ENCODE results near the gene MDM2. TPM values are rescaled to one million over a fixed set of nuclear protein-coding genes. Genes with fewer than 3 reads are reported as not detected.
A peak's percentile ranks its signal among the peaks of the same experiment; 100 is the strongest.

Gene MDM2
- total RNA-seq, 1 experiment from 2014 or later: 159 TPM

- Histone ChIP-seq H3K27ac (ENCODE audit: insufficient read length, low read depth, low read length) (no peak overlapping the region), H2AFZ (ENCODE audit: low read length) (no peak overlapping the region), H2BK20ac (ENCODE audit: low read depth, low read length, poor library complexity, severe bottlenecking) (no peak overlapping the region), H2BK5ac (ENCODE audit: insufficient read length, low read length) (no peak overlapping the region), H3K18ac (ENCODE audit: insufficient read length, low read depth, low read length) (no peak overlapping the region), H3K9me3 (ENCODE audit: control insufficient read depth, low read depth, low read length) (no peaks in the 10 kb centered on the region), H3K56ac (ENCODE audit: insufficient read length, low read depth, low read length) (no peak overlapping the region), H3K23ac (ENCODE audit: insufficient read length, low read depth, low read length) (no peak overlapping the region), H3T11ph (ENCODE audit: low read length) (no peak overlapping the region), H4K5ac (ENCODE audit: insufficient read length, low read depth, low read length) (no peak overlapping the region), H2BK12ac (ENCODE audit: insufficient read length, low read depth, low read length) (no peak overlapping the region), H3K79me1 (ENCODE audit: insufficient read depth, low read depth, low read length, poor library complexity, severe bottlenecking) (no peaks in the 10 kb centered on the region), H2BK120ac (ENCODE audit: low read depth, low read length, poor library complexity, severe bottlenecking) (no peak overlapping the region), H3K23me2 (ENCODE audit: insufficient read length, low read depth, low read length, poor library complexity, severe bottlenecking) (no peaks in the 10 kb centered on the region), H3K79me2 (ENCODE audit: insufficient read depth, low read length) (no peaks in the 10 kb centered on the region), H4K8ac (replicated peaks; ENCODE audit: insufficient read length, low read depth, low read length) (no peak overlapping the region), H2BK15ac (ENCODE audit: low read depth, low read length) (no peak overlapping the region), H4K91ac (ENCODE audit: insufficient read length, low read depth, low read length) (no peak overlapping the region), H3K14ac (ENCODE audit: insufficient read depth, low read length) (no peak overlapping the region), H3K4me1 (ENCODE audit: insufficient read depth, low read length) (no peaks in the 10 kb centered on the region), H3K9ac (ENCODE audit: extremely low read depth, insufficient read length, low read length) (no peak overlapping the region), H2AK5ac (ENCODE audit: insufficient read length, low read length) (no peak overlapping the region), H3K4ac (ENCODE audit: low read depth, low read length) (no peak overlapping the region), H3K4me2 (ENCODE audit: insufficient read depth, insufficient read length, low read length) (no peak overlapping the region), H4K20me1 (ENCODE audit: control insufficient read depth, insufficient read depth, insufficient read length) (no peaks in the 10 kb centered on the region), H3K27me3 (ENCODE audit: insufficient read depth, low read length) (no peaks in the 10 kb centered on the region)
- Mint-ChIP-seq H3K4me3 (no peak overlapping the region), H3K4me1 (no peaks in the 10 kb centered on the region; a peak in 1 of 4 replicates), H3K27ac (peak overlapping the region in 1 of 3 experiments; percentile 40; a peak in 1 of 7 replicates), H3K27me3 (ENCODE audit: low read depth) (no peaks in the 10 kb centered on the region), H3K9me3 (no peaks in the 10 kb centered on the region), H3K36me3 (ENCODE audit: insufficient read depth in 1 of 3, low read depth in 3 of 3) (peaks cover 1 to 30% (median 29%) of the 10 kb centered on the region in 3 experiments; a peak in 6 of 7 replicates)
- TF ChIP-seq CTCF (conservative IDR thresholded peaks at IDR 0.05): no peak
- no peak for DNase-seq
- WGBS (ENCODE audit: extremely low coverage, insufficient read length, low lambda C conversion rate): no CpG with 5 or more reads among the region's 7 CpGs
Observed at GRCh38 chr12:68767191-68767590, 40.8 kb upstream of the MDM2 start.
